Liver (tissue), 9 donors: ENCODE results near the gene TMEM135. TPM values are rescaled to one million over a fixed set of nuclear protein-coding genes. Genes with fewer than 3 reads are reported as not detected.

Experiments
- DNase-seq: peaks from one replicate; pipeline ENCODE4 v3.0.0-alpha.2; 2017; ENCODE audit warnings: low spot score
- H3K27ac ChIP-seq, 2 donors: one replicate each; pipeline ENCODE4 v1.7.0; 2013; ENCODE audit warnings: inconsistent platforms in 2 of 2, low read length in 2 of 2, control low read depth in 1 of 2, low read depth in 1 of 2, mild to moderate bottlenecking in 1 of 2
- H3K27me3 ChIP-seq, 4 donors: one replicate each; pipeline versions ENCODE4 v1.6.1 to v1.7.0; 2013; ENCODE audit warnings: low read length in 3 of 4, inconsistent platforms in 1 of 4, mild to moderate bottlenecking in 1 of 4, moderate library complexity in 1 of 4; ENCODE audit not compliant: control insufficient read depth in 4 of 4, insufficient read depth in 4 of 4
- H3K36me3 ChIP-seq, 4 donors: one replicate each; pipeline versions ENCODE4 v1.6.1 to v1.7.0; 2013; ENCODE audit warnings: low read length in 3 of 4, mild to moderate bottlenecking in 3 of 4, low read depth in 1 of 4, moderate library complexity in 1 of 4; ENCODE audit not compliant: control insufficient read depth in 4 of 4, insufficient read depth in 3 of 4
- H3K4me1 ChIP-seq, 4 donors: one replicate each; pipeline versions ENCODE4 v1.6.1 to v1.7.0; 2013; ENCODE audit warnings: low read length in 3 of 4, mild to moderate bottlenecking in 3 of 4, moderate library complexity in 1 of 4; ENCODE audit not compliant: control insufficient read depth in 4 of 4, insufficient read depth in 4 of 4
- H3K4me3 ChIP-seq, 3 donors: one replicate each; pipeline versions ENCODE4 v1.6.1 to v1.7.0; 2013; ENCODE audit warnings: low read length in 3 of 3, control low read depth in 1 of 3, low read depth in 1 of 3, mild to moderate bottlenecking in 1 of 3
- H3K9ac ChIP-seq, 2 donors: one replicate each; pipeline ENCODE4 v1.7.0; 2013; ENCODE audit warnings: low read length in 2 of 2, mild to moderate bottlenecking in 2 of 2, moderate library complexity in 2 of 2, control low read depth in 1 of 2, low read depth in 1 of 2
- H3K9me3 ChIP-seq, 4 donors: one replicate each; pipeline versions ENCODE4 v1.6.1 to v1.7.0; 2013; ENCODE audit warnings: low read length in 3 of 4; ENCODE audit not compliant: control insufficient read depth in 4 of 4
- EGR1 ChIP-seq, 2 donors: IDR thresholded peaks; 2 replicates each; pipeline ENCODE4 v1.6.1; 2016 to 2018; ENCODE audit warnings: antibody characterized with exemption in 2 of 2, low read depth in 2 of 2
- FOXA1 ChIP-seq: IDR thresholded peaks from 2 replicates; pipeline ENCODE4 v1.6.1; 2016; ENCODE audit warnings: antibody characterized with exemption
- FOXA2 ChIP-seq: IDR thresholded peaks from 2 replicates; pipeline ENCODE4 v1.6.1; 2016; ENCODE audit warnings: antibody characterized with exemption
- GABPA ChIP-seq, 2 donors: IDR thresholded peaks in 1 of 2; conservative IDR thresholded peaks in 1 of 2; 2 replicates each; pipeline ENCODE4 v1.6.1; 2016; ENCODE audit warnings: antibody characterized with exemption in 2 of 2, mild to moderate bottlenecking in 1 of 2, moderate library complexity in 1 of 2
- HNF4A ChIP-seq, 2 donors: conservative IDR thresholded peaks; 2 replicates each; pipeline ENCODE4 v1.6.1; 2016; ENCODE audit warnings: antibody characterized with exemption in 2 of 2, mild to moderate bottlenecking in 2 of 2
- HNF4G ChIP-seq: IDR thresholded peaks from 2 replicates; pipeline ENCODE4 v1.6.1; 2016; ENCODE audit warnings: antibody characterized with exemption
- JUND ChIP-seq, 2 donors: IDR thresholded peaks; 2 replicates each; pipeline ENCODE4 v1.6.1; 2016; ENCODE audit warnings: antibody characterized with exemption in 2 of 2
- NR2F2 ChIP-seq: IDR thresholded peaks from 2 replicates; pipeline ENCODE4 v1.6.1; 2016; ENCODE audit warnings: antibody characterized with exemption
- RAD21 ChIP-seq, 2 donors: IDR thresholded peaks; 2 replicates each; pipeline ENCODE4 v1.6.1; 2016; ENCODE audit warnings: antibody characterized with exemption in 2 of 2, mild to moderate bottlenecking in 2 of 2
- RXRA ChIP-seq, 2 donors: IDR thresholded peaks; 2 replicates each; pipeline ENCODE4 v1.6.1; 2017 to 2018; ENCODE audit warnings: antibody characterized with exemption in 2 of 2, mild to moderate bottlenecking in 1 of 2
- SP1 ChIP-seq: IDR thresholded peaks from 2 replicates; pipeline ENCODE4 v1.6.1; 2018; ENCODE audit warnings: antibody characterized with exemption, mild to moderate bottlenecking
- TAF1 ChIP-seq: conservative IDR thresholded peaks from 2 replicates; pipeline ENCODE4 v1.6.1; 2016; ENCODE audit warnings: antibody characterized with exemption, mild to moderate bottlenecking
- YY1 ChIP-seq: IDR thresholded peaks from 2 replicates; pipeline ENCODE4 v1.6.1; 2016; ENCODE audit warnings: antibody characterized with exemption, mild to moderate bottlenecking
- WGBS: extraction: QIAGEN DNeasy Blood & Tissue Kit; methylation state at CpG from one replicate; pipeline ENCODE4 v1.1.7; 2013; 5-methylcytosine and 5-hydroxymethylcytosine counted together
- polyA plus RNA-seq, 2 donors: library from polyadenylated mRNA; stranded (reverse) in 1 of 2; unstranded in 1 of 2; fragments of 200-250 nt in 1 of 2; fragments of >200 nt in 1 of 2; fragmentation: Nextera tagmentation in 1 of 2; extraction: Ambion mirVana in 1 of 2; gene quantifications; one replicate each; pipeline versions ENCODE4 v1.2.1 to v1.2.3, GENCODE V29; 2013 to 2015
- total RNA-seq, 2 donors: library from RNA; depleted of rRNA; stranded (reverse); fragments of >200 nt; gene quantifications; one replicate each; pipeline ENCODE4 v1.2.3, GENCODE V29; 2014
- TF ChIP-seq, protein P1 (sequence below): IDR thresholded peaks from 2 replicates; pipeline ENCODE4 v1.6.1; 2016; ENCODE audit warnings: antibody characterized with exemption
- TF ChIP-seq, protein P2 (sequence below): IDR thresholded peaks from 2 replicates; pipeline ENCODE4 v1.6.1; 2016; ENCODE audit warnings: antibody characterized with exemption, mild to moderate bottlenecking
- TF ChIP-seq, protein P3 (sequence below): fragments of 150-350 bp; IDR thresholded peaks from 2 replicates; pipeline ENCODE4 v1.5.1; 2017; ENCODE audit warnings: improper control_type of control experiment, low read depth, low read length; ENCODE audit not compliant: missing input control
- TF ChIP-seq, protein P4 (sequence below): IDR thresholded peaks from 2 replicates; pipeline ENCODE4 v1.6.1; 2016; ENCODE audit warnings: antibody characterized with exemption
- TF ChIP-seq, protein P5 (sequence below): IDR thresholded peaks from 2 replicates; pipeline ENCODE4 v1.6.1; 2016; ENCODE audit warnings: antibody characterized with exemption
- donor health status: healthy.
- donor health status: healthy.
- donor health status: healthy.
- donor health status: healthy.
- donor health status: healthy.

The TMEM135 gene
- total and polyA plus RNA-seq, 4 donors, result 10.0 to 38.9 (median 23.5) TPM

DNA sequence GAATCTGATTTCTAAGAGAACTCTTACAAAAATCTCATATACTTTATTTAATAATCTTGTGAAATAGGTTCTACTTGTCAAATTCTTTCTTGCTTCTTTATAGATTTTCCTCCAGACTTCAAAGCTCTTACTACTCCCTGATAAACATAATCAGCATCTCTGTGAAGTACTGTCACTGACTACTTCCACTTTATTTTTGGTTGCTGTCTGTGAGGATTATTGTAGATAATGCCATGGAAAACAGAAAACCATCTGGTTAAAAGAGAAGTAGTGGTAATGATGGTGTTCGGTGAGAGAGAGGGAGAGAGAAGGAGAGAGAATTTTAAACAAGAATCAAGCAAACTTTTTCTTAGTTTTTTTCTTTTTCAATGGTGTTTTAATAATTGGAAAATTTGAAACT is 152.3 kb downstream of the TMEM135 start (continued):
- no peak for TF ChIP-seq YY1

DNA sequence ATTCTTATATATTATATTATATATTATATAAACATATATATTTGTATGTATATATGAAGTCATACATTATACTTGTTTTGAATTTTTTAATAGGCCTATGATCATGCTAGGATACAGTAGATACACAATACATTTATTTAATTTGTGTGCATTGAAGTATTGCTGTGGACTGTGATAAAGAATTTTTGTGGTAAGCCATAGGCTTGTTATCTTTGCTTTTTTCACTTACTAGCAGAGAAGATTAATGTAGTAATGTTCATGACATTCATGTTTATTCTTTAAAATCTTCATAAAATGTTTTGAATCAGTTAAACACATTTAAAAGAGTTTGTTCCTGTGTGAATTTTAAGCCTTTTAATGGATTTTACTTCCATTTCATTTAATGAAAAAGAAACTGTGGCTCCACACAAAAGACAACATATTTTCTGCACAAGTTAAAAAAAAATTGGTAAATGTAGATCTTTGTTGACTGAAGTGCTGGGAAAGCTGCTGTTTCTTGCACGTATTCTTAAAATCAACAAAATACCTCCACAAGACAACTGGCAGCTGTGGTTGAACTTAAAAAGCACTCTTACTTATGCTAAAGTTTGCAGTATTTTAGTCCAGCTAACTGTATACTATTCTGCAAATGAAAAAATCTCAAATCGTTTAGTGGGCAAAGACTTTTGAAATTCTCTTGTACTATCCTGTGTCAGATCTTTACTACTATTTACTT is 156.2 kb downstream of the TMEM135 start:
- DNase-seq, result no peak
- no peaks in the 10 kb centered on the region for H3K27me3 ChIP-seq
- 90% methylated on average over 2 of the region's 2 CpGs for WGBS

More for the DNA sequence above, 156.2 kb downstream of the TMEM135 start:
- Histone ChIP-seq H3K9ac (no peak overlapping the region), H3K9me3 (no peaks in the 10 kb centered on the region), H3K36me3 (no peaks in the 10 kb centered on the region), H3K4me3 (no peak overlapping the region), H3K4me1 (no peaks in the 10 kb centered on the region), H3K27ac (no peak overlapping the region)
- TF ChIP-seq, protein P1, sequence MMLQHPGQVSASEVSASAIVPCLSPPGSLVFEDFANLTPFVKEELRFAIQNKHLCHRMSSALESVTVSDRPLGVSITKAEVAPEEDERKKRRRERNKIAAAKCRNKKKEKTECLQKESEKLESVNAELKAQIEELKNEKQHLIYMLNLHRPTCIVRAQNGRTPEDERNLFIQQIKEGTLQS, result no peak
- TF ChIP-seq NR2F2 (no peak), FOXA2 (no peak), EGR1 (IDR thresholded peaks at IDR 0.05; ENCODE audit: low read depth in 2 of 2) (no peak), RAD21 (IDR thresholded peaks at IDR 0.05) (no peak), JUND (IDR thresholded peaks at IDR 0.05) (no peak), HNF4G (no peak), HNF4A (conservative IDR thresholded peaks at IDR 0.05) (no peak), TAF1 (no peak), FOXA1 (no peak), YY1 (no peak), SP1 (no peak), GABPA (IDR thresholded peaks at IDR 0.05 in 1 of 2, conservative IDR thresholded peaks at IDR 0.05 in 1 of 2) (no peak), RXRA (IDR thresholded peaks at IDR 0.05) (no peak)
- TF ChIP-seq, protein P2, sequence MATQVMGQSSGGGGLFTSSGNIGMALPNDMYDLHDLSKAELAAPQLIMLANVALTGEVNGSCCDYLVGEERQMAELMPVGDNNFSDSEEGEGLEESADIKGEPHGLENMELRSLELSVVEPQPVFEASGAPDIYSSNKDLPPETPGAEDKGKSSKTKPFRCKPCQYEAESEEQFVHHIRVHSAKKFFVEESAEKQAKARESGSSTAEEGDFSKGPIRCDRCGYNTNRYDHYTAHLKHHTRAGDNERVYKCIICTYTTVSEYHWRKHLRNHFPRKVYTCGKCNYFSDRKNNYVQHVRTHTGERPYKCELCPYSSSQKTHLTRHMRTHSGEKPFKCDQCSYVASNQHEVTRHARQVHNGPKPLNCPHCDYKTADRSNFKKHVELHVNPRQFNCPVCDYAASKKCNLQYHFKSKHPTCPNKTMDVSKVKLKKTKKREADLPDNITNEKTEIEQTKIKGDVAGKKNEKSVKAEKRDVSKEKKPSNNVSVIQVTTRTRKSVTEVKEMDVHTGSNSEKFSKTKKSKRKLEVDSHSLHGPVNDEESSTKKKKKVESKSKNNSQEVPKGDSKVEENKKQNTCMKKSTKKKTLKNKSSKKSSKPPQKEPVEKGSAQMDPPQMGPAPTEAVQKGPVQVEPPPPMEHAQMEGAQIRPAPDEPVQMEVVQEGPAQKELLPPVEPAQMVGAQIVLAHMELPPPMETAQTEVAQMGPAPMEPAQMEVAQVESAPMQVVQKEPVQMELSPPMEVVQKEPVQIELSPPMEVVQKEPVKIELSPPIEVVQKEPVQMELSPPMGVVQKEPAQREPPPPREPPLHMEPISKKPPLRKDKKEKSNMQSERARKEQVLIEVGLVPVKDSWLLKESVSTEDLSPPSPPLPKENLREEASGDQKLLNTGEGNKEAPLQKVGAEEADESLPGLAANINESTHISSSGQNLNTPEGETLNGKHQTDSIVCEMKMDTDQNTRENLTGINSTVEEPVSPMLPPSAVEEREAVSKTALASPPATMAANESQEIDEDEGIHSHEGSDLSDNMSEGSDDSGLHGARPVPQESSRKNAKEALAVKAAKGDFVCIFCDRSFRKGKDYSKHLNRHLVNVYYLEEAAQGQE, result no peak
- TF ChIP-seq, protein P3, sequence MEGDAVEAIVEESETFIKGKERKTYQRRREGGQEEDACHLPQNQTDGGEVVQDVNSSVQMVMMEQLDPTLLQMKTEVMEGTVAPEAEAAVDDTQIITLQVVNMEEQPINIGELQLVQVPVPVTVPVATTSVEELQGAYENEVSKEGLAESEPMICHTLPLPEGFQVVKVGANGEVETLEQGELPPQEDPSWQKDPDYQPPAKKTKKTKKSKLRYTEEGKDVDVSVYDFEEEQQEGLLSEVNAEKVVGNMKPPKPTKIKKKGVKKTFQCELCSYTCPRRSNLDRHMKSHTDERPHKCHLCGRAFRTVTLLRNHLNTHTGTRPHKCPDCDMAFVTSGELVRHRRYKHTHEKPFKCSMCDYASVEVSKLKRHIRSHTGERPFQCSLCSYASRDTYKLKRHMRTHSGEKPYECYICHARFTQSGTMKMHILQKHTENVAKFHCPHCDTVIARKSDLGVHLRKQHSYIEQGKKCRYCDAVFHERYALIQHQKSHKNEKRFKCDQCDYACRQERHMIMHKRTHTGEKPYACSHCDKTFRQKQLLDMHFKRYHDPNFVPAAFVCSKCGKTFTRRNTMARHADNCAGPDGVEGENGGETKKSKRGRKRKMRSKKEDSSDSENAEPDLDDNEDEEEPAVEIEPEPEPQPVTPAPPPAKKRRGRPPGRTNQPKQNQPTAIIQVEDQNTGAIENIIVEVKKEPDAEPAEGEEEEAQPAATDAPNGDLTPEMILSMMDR, result no peak
- TF ChIP-seq, protein P4, sequence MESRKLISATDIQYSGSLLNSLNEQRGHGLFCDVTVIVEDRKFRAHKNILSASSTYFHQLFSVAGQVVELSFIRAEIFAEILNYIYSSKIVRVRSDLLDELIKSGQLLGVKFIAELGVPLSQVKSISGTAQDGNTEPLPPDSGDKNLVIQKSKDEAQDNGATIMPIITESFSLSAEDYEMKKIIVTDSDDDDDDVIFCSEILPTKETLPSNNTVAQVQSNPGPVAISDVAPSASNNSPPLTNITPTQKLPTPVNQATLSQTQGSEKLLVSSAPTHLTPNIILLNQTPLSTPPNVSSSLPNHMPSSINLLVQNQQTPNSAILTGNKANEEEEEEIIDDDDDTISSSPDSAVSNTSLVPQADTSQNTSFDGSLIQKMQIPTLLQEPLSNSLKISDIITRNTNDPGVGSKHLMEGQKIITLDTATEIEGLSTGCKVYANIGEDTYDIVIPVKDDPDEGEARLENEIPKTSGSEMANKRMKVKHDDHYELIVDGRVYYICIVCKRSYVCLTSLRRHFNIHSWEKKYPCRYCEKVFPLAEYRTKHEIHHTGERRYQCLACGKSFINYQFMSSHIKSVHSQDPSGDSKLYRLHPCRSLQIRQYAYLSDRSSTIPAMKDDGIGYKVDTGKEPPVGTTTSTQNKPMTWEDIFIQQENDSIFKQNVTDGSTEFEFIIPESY, result no peak
- TF ChIP-seq, protein P5, sequence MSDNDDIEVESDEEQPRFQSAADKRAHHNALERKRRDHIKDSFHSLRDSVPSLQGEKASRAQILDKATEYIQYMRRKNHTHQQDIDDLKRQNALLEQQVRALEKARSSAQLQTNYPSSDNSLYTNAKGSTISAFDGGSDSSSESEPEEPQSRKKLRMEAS, result no peak
